ENCODE results near the gene POP4. TPM values are rescaled to one million over a fixed set of nuclear protein-coding genes. Genes with fewer than 3 reads are reported as not detected.

The POP4 gene
- total and polyA plus RNA-seq, 2 of the 13 experiments (the other 11 are each of a cell fraction or from before 2014, with no cell fraction given): 32.2 to 84.0 TPM

- TF ChIP-seq STAG1 (CRISPR knock-in tag; IDR thresholded peaks at IDR 0.05): no peak
- TF ChIP-seq MAX (IDR thresholded peaks at IDR 0.05): peak; percentile 63; the same call in 1 of the 2 replicates
- TF ChIP-seq, protein P1, sequence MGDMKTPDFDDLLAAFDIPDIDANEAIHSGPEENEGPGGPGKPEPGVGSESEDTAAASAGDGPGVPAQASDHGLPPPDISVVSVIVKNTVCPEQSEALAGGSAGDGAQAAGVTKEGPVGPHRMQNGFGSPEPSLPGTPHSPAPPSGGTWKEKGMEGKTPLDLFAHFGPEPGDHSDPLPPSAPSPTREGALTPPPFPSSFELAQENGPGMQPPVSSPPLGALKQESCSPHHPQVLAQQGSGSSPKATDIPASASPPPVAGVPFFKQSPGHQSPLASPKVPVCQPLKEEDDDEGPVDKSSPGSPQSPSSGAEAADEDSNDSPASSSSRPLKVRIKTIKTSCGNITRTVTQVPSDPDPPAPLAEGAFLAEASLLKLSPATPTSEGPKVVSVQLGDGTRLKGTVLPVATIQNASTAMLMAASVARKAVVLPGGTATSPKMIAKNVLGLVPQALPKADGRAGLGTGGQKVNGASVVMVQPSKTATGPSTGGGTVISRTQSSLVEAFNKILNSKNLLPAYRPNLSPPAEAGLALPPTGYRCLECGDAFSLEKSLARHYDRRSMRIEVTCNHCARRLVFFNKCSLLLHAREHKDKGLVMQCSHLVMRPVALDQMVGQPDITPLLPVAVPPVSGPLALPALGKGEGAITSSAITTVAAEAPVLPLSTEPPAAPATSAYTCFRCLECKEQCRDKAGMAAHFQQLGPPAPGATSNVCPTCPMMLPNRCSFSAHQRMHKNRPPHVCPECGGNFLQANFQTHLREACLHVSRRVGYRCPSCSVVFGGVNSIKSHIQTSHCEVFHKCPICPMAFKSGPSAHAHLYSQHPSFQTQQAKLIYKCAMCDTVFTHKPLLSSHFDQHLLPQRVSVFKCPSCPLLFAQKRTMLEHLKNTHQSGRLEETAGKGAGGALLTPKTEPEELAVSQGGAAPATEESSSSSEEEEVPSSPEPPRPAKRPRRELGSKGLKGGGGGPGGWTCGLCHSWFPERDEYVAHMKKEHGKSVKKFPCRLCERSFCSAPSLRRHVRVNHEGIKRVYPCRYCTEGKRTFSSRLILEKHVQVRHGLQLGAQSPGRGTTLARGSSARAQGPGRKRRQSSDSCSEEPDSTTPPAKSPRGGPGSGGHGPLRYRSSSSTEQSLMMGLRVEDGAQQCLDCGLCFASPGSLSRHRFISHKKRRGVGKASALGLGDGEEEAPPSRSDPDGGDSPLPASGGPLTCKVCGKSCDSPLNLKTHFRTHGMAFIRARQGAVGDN (CRISPR knock-in tag; IDR thresholded peaks at IDR 0.05): peak; percentile 81
- TF ChIP-seq ZNF766 (CRISPR knock-in tag; IDR thresholded peaks at IDR 0.05; ENCODE audit: borderline replicate concordance): no peak
- TF ChIP-seq GATA4 (IDR thresholded peaks at IDR 0.05; ENCODE audit: borderline replicate concordance, low read depth): peak; percentile 91
- TF ChIP-seq, protein P2, sequence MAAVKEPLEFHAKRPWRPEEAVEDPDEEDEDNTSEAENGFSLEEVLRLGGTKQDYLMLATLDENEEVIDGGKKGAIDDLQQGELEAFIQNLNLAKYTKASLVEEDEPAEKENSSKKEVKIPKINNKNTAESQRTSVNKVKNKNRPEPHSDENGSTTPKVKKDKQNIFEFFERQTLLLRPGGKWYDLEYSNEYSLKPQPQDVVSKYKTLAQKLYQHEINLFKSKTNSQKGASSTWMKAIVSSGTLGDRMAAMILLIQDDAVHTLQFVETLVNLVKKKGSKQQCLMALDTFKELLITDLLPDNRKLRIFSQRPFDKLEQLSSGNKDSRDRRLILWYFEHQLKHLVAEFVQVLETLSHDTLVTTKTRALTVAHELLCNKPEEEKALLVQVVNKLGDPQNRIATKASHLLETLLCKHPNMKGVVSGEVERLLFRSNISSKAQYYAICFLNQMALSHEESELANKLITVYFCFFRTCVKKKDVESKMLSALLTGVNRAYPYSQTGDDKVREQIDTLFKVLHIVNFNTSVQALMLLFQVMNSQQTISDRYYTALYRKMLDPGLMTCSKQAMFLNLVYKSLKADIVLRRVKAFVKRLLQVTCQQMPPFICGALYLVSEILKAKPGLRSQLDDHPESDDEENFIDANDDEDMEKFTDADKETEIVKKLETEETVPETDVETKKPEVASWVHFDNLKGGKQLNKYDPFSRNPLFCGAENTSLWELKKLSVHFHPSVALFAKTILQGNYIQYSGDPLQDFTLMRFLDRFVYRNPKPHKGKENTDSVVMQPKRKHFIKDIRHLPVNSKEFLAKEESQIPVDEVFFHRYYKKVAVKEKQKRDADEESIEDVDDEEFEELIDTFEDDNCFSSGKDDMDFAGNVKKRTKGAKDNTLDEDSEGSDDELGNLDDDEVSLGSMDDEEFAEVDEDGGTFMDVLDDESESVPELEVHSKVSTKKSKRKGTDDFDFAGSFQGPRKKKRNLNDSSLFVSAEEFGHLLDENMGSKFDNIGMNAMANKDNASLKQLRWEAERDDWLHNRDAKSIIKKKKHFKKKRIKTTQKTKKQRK (IDR thresholded peaks at IDR 0.05; ENCODE audit: low read length): no peak
- peak; percentile 89 for TF ChIP-seq ZNF891 (CRISPR knock-in tag; IDR thresholded peaks at IDR 0.05)
- TF ChIP-seq U2AF1 (optimal IDR thresholded peaks at IDR 0.05; ENCODE audit: low read depth, low read length): peak; percentile 31
- TF ChIP-seq ZNF24 (IDR thresholded peaks at IDR 0.05): no peak
- no peak for TF ChIP-seq ADNP (CRISPR knock-in tag; IDR thresholded peaks at IDR 0.05)
- TF ChIP-seq RELA (CRISPR knock-in tag; IDR thresholded peaks at IDR 0.05): no peak
- no peak for TF ChIP-seq ZNF263 (CRISPR knock-in tag; IDR thresholded peaks at IDR 0.05)
- no peak for TF ChIP-seq ZNF768 (CRISPR knock-in tag; IDR thresholded peaks at IDR 0.05)
- no peak for TF ChIP-seq AKAP8 (CRISPR knock-in tag; IDR thresholded peaks at IDR 0.05)
- no peak for TF ChIP-seq PRMT3 (CRISPR knock-in tag; IDR thresholded peaks at IDR 0.05; ENCODE audit: borderline replicate concordance, low read depth)
- no peak for TF ChIP-seq ZNF329 (CRISPR knock-in tag; IDR thresholded peaks at IDR 0.05; ENCODE audit: low read depth)
- TF ChIP-seq, protein P3, sequence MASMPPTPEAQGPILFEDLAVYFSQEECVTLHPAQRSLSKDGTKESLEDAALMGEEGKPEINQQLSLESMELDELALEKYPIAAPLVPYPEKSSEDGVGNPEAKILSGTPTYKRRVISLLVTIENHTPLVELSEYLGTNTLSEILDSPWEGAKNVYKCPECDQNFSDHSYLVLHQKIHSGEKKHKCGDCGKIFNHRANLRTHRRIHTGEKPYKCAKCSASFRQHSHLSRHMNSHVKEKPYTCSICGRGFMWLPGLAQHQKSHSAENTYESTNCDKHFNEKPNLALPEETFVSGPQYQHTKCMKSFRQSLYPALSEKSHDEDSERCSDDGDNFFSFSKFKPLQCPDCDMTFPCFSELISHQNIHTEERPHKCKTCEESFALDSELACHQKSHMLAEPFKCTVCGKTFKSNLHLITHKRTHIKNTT (CRISPR knock-in tag; IDR thresholded peaks at IDR 0.05): no peak
- TF ChIP-seq TBX2 (CRISPR knock-in tag; IDR thresholded peaks at IDR 0.05; ENCODE audit: borderline replicate concordance): peak; percentile 70; the same call in 1 of the 2 replicates
- TF ChIP-seq ZFP36L1 (CRISPR knock-in tag; IDR thresholded peaks at IDR 0.05): no peak
- no peak for TF ChIP-seq ZNF781 (CRISPR knock-in tag; IDR thresholded peaks at IDR 0.05; ENCODE audit: borderline replicate concordance, not compliant biosample characterization)
- 0 out of 2 replicates have a peak, but pooled peaks have one; percentile 58 for TF ChIP-seq KAT7 (CRISPR knock-in tag; IDR thresholded peaks at IDR 0.05; ENCODE audit: borderline replicate concordance)
These were observed at the start of gene POP4 (continued) for GRCh38 chr19:29605653-29606419.
